GM12892 (cell line): ENCODE measurements around the gene ENDOU.
"Not testable (repeated sequence)": the region's sequence is repeated elsewhere in the genome, so short reads cannot be mapped to it uniquely, and the experiment has no call there.

Source experiments
- DNase-seq: peaks from one replicate; pipeline ENCODE4 v3.0.0; 2011; ENCODE audit not compliant: insufficient read length
- FAIRE-seq: peaks from 2 replicates; lab custom pipeline; 2011; peaks lifted over from hg19 to GRCh38; lab: Jason Lieb, UNC
- POLR2A ChIP-seq: IDR thresholded peaks from 2 replicates; pipeline ENCODE4 v1.6.1; 2011; ENCODE audit warnings: low read depth, low read length, control low read depth
- POLR2AphosphoS5 ChIP-seq: IDR thresholded peaks from 2 replicates; pipeline ENCODE4 v1.6.1; 2011; ENCODE audit warnings: low read depth, low read length, control low read depth
- TAF1 ChIP-seq: IDR thresholded peaks from 2 replicates; pipeline ENCODE4 v1.6.1; 2011; ENCODE audit warnings: low read depth, mild to moderate bottlenecking, control low read depth, low read length, borderline replicate concordance

The ENDOU gene

GRCh38 chr12:47686645-47687240, 38.5 kb downstream of the ENDOU start:
- TF ChIP-seq TAF1, result no peak
- no peak for TF ChIP-seq POLR2AphosphoS5
- no peak for TF ChIP-seq POLR2A
- DNase-seq, result no peak
- no peak for FAIRE-seq

- no peak for FAIRE-seq
- no peak for DNase-seq
- no peak for TF ChIP-seq POLR2A
- no peak for TF ChIP-seq TAF1
- TF ChIP-seq POLR2AphosphoS5, result no peak
These were observed 45.5 kb downstream of the ENDOU start for GRCh38 chr12:47679785-47680184.

GRCh38 chr12:47672068-47672467, 53.2 kb downstream of the ENDOU start:
- FAIRE-seq (no peak), DNase-seq (no peak)
- no peak for TF ChIP-seq TAF1
- no peak for TF ChIP-seq POLR2A
- no peak for TF ChIP-seq POLR2AphosphoS5

GRCh38 chr12:47667935-47668334, 57.4 kb downstream of the ENDOU start:
- DNase-seq, FAIRE-seq: not testable (repeated sequence)
